ENCODE results near the gene CXCL9.
A peak's percentile ranks its signal among the peaks of the same experiment; 100 is the strongest.
"Not testable (repeated sequence)": the region's sequence is repeated elsewhere in the genome, so short reads cannot be mapped to it uniquely, and the experiment has no call there.

Gene CXCL9

GRCh38 chr4:76011700-76012387 lies 4.5 kb upstream of the CXCL9 start:
- no peak for DNase-seq (ENCODE audit: low spot score)

- DNase-seq (ENCODE audit: low spot score): no peak
Observed at GRCh38 chr4:76011018-76011670, 3.8 kb upstream of the CXCL9 start.

- no peak for DNase-seq (ENCODE audit: low spot score)
Observed at GRCh38 chr4:76010576-76010975, 3.3 kb upstream of the CXCL9 start.

GRCh38 chr4:76009311-76009710 lies 2.0 kb upstream of the CXCL9 start:
- DNase-seq (ENCODE audit: low spot score): no peak

GRCh38 chr4:76003620-76004019 lies 3.7 kb downstream of the CXCL9 start:
- DNase-seq (ENCODE audit: low spot score): no peak

GRCh38 chr4:76003035-76003434 lies 4.3 kb downstream of the CXCL9 start:
- no peak for DNase-seq (ENCODE audit: low spot score)

GRCh38 chr4:76002176-76002575 lies 5.1 kb downstream of the CXCL9 start:
- no peak for DNase-seq (ENCODE audit: low spot score)

- DNase-seq (ENCODE audit: low spot score): no peak
Observed at GRCh38 chr4:76001700-76002099, 5.6 kb downstream of the CXCL9 start.

GRCh38 chr4:76000279-76000678 lies 7.0 kb downstream of the CXCL9 start:
- no peak for DNase-seq (ENCODE audit: low spot score)

- DNase-seq (ENCODE audit: low spot score): not testable (repeated sequence)
Observed at GRCh38 chr4:75998525-75999147, 8.7 kb downstream of the CXCL9 start.

GRCh38 chr4:75997946-75998345 lies 9.4 kb downstream of the CXCL9 start:
- DNase-seq (ENCODE audit: low spot score): no peak

- no peak for DNase-seq (ENCODE audit: low spot score)
Observed at GRCh38 chr4:75997081-75997480, 10.2 kb downstream of the CXCL9 start.

- peak; percentile 51 for DNase-seq (ENCODE audit: low spot score)
Observed at GRCh38 chr4:75995727-75996126, 11.6 kb downstream of the CXCL9 start.

GRCh38 chr4:75992462-75992861 lies 14.8 kb downstream of the CXCL9 start:
- no peak for DNase-seq (ENCODE audit: low spot score)

GRCh38 chr4:75989846-75990528 lies 17.3 kb downstream of the CXCL9 start:
- DNase-seq (ENCODE audit: low spot score): no peak

- DNase-seq (ENCODE audit: low spot score): no peak
Observed at GRCh38 chr4:75985116-75985515, 22.2 kb downstream of the CXCL9 start.

GRCh38 chr4:75980576-75980975 lies 26.7 kb downstream of the CXCL9 start:
- DNase-seq (ENCODE audit: low spot score): no peak

GRCh38 chr4:75976177-75976576 lies 31.1 kb downstream of the CXCL9 start:
- no peak for DNase-seq (ENCODE audit: low spot score)

GRCh38 chr4:75973766-75974165 lies 33.5 kb downstream of the CXCL9 start:
- no peak for DNase-seq (ENCODE audit: low spot score)

- no peak for DNase-seq (ENCODE audit: low spot score)
Observed at GRCh38 chr4:75968084-75968483, 39.2 kb downstream of the CXCL9 start.

GRCh38 chr4:75963558-75963957 lies 43.8 kb downstream of the CXCL9 start:
- DNase-seq (ENCODE audit: low spot score): no peak

GRCh38 chr4:75962072-75962471 lies 45.2 kb downstream of the CXCL9 start:
- DNase-seq (ENCODE audit: low spot score): not testable (repeated sequence)

- not testable (repeated sequence) for DNase-seq (ENCODE audit: low spot score)
Observed at GRCh38 chr4:75958546-75958945, 48.8 kb downstream of the CXCL9 start.
